Measurements from ENCODE around the gene ITGA1. TPM values are rescaled to one million over a fixed set of nuclear protein-coding genes. Genes with fewer than 3 reads are reported as not detected.
A peak's percentile ranks its signal among the peaks of the same experiment; 100 is the strongest.
"Not testable (repeated sequence)": the region's sequence is repeated elsewhere in the genome, so short reads cannot be mapped to it uniquely, and the experiment has no call there.

Gene ITGA1
- total RNA-seq, 6 experiments from 2014 or later, result 66.5 to 116 (median 82.1) TPM

- H3K9me3 ChIP-seq, result no peaks in the 10 kb centered on the region
- 93% methylated on average over 5 of the region's 5 CpGs for WGBS (ENCODE audit: insufficient coverage, low coverage, low lambda C conversion rate, missing lambda C conversion rate)
- TF ChIP-seq CTCF (IDR thresholded peaks at IDR 0.05) (no peak), POLR2A (IDR thresholded peaks at IDR 0.05) (no peak)
- no peak overlapping the region for H3K4me3 ChIP-seq
- peaks cover 0 to 13% (median 2%) of the 10 kb centered on the region in 4 donors for H3K36me3 ChIP-seq
- DNase-seq, result no peak
- no peak overlapping the region for H3K27ac ChIP-seq
- no peaks in the 10 kb centered on the region for H3K27me3 ChIP-seq
- no peak for ATAC-seq
- intact Hi-C loops (cut with DNase I), result no loop called here
- H3K4me1 ChIP-seq, result peaks cover 0 to 3% (median 0%) of the 10 kb centered on the region in 4 donors
These were observed 73.7 kb downstream of the ITGA1 start for GRCh38 chr5:52861368-52861767.

DNA sequence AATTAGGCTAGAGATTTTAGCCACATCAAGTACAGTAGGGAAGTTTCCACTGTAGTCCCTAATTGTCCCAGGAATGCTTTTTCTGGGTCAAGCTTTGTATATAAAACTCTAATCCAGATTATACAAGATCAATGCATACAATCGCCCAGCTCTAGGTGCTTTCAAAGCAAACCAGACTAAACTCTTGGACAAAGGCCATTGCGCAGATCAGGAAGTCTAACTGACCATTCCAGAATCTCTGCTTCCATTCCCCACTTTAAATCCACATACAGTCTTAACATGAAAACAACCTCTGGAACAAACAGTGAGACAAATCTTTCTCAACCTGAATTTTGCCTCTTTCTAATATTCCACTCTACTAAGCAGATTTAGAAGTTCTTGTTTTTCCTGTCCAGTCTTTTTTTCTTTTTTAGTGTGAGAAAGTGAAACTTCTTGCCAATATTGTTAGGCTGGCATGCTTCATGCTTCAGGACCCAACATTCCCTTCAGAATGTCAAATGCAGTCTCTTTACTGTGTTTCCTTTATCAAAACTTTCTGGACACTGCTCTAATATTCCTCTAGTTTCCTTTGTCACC is 76.1 kb downstream of the ITGA1 start:
- Histone ChIP-seq H3K36me3 (peaks cover 0 to 24% (median 4%) of the 10 kb centered on the region in 4 donors), H3K4me1 (peaks cover 0 to 3% (median 0%) of the 10 kb centered on the region in 4 donors), H3K9me3 (no peaks in the 10 kb centered on the region), H3K27me3 (no peaks in the 10 kb centered on the region), H3K4me3 (no peak overlapping the region), H3K27ac (peak overlapping the region in 2 of 3 donors; percentile 34 to 46)
- TF ChIP-seq POLR2A (IDR thresholded peaks at IDR 0.05) (no peak), CTCF (IDR thresholded peaks at IDR 0.05) (no peak)
- WGBS (ENCODE audit: insufficient coverage, low coverage, low lambda C conversion rate, missing lambda C conversion rate), result 41% methylated on average over 2 of the region's 2 CpGs
- peak in 3 of 4 donors; percentile 23 to 45 (median 33) for ATAC-seq
- intact Hi-C loops (cut with DNase I), result no loop called here
- no peak for DNase-seq

DNA sequence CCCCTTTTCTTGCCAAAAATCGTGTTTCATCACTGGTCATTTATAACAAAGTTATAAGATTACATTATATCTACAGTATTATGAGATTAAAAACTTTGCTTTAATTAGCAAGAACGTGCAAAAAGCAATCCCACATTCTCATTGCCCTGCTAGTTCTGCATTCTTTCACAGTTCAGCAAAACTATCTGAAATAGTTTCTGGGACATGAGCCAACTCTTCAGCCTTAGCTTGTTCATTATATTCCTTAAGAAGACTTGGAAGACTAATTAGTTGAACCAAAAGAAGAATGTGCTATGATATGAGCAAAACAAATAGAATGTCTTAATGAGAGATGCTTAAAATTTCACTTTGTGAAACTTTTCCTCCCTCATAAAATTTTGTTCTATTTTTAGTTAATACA is 76.7 kb downstream of the ITGA1 start:
- intact Hi-C loops (cut with DNase I), result no loop called here
- Histone ChIP-seq H3K27ac (no peak overlapping the region), H3K36me3 (peaks cover 0 to 25% (median 7%) of the 10 kb centered on the region in 4 donors), H3K4me3 (no peak overlapping the region), H3K27me3 (no peaks in the 10 kb centered on the region), H3K4me1 (peaks cover 0 to 3% (median 0%) of the 10 kb centered on the region in 4 donors), H3K9me3 (no peaks in the 10 kb centered on the region)
- WGBS (ENCODE audit: insufficient coverage, low coverage, low lambda C conversion rate, missing lambda C conversion rate), result 34% methylated on average over 2 of the region's 2 CpGs
- TF ChIP-seq CTCF (IDR thresholded peaks at IDR 0.05), result no peak
- DNase-seq (no peak), ATAC-seq (peak in 3 of 4 donors; percentile 36 to 44 (median 43))

- no peaks in the 10 kb centered on the region for H3K9me3 ChIP-seq
- H3K4me3 ChIP-seq, result no peak overlapping the region
- intact Hi-C loops (cut with DNase I), result no loop called here
- no peak overlapping the region for H3K27ac ChIP-seq
- H3K27me3 ChIP-seq, result no peaks in the 10 kb centered on the region
- DNase-seq (no peak), ATAC-seq (no peak)
- TF ChIP-seq CTCF (IDR thresholded peaks at IDR 0.05) (no peak), POLR2A (IDR thresholded peaks at IDR 0.05) (no peak)
- H3K4me1 ChIP-seq, result peaks cover 0 to 3% (median 0%) of the 10 kb centered on the region in 4 donors
- WGBS (ENCODE audit: insufficient coverage, low coverage, low lambda C conversion rate, missing lambda C conversion rate), result 76% methylated on average over 3 of the region's 3 CpGs
- peaks cover 0 to 25% (median 7%) of the 10 kb centered on the region in 4 donors for H3K36me3 ChIP-seq
These were observed 77.2 kb downstream of the ITGA1 start for GRCh38 chr5:52864884-52865283.

GRCh38 chr5:52865991-52866390 is 78.3 kb downstream of the ITGA1 start:
- H3K27ac ChIP-seq; H3K9me3 ChIP-seq; H3K4me3 ChIP-seq; H3K27me3 ChIP-seq; DNase-seq; intact Hi-C loops (cut with DNase I); ATAC-seq; H3K4me1 ChIP-seq: not testable (repeated sequence)
- peaks cover 0 to 25% (median 7%) of the 10 kb centered on the region in 4 donors for H3K36me3 ChIP-seq
- 100% methylated on average over 2 of the region's 2 CpGs for WGBS (ENCODE audit: insufficient coverage, low coverage, low lambda C conversion rate, missing lambda C conversion rate)
